Astrocyte of the cerebellum (primary cell): ENCODE data around the gene RAB11FIP3.
A peak's percentile ranks its signal among the peaks of the same experiment; 100 is the strongest.

ENCODE experiments used
- DNase-seq: peaks from one replicate; pipeline ENCODE4 v3.0.0-alpha.2; 2011; ENCODE audit warnings: low read depth
- H3K4me3 ChIP-seq: 2 replicates; pipeline ENCODE4 v1.5.1; 2011; ENCODE audit warnings: mild to moderate bottlenecking, low read depth, low read length, moderate library complexity
- CTCF ChIP-seq: IDR thresholded peaks from 2 replicates; pipeline ENCODE4 v1.5.1; 2012; ENCODE audit warnings: low read length, low read depth, moderate library complexity, mild to moderate bottlenecking; ENCODE audit errors: missing control alignments
- in situ Hi-C: cut with HindIII; loops from 2 replicates; pipeline ENCODE4 v1.10.0; 2017; ENCODE audit warnings: low sequenced_read_pairs

The RAB11FIP3 gene

GRCh38 chr16:519425-519824 lies 94.0 kb downstream of the RAB11FIP3 start:
- in situ Hi-C loops = no loop called here

GRCh38 chr16:519841-520687 lies 94.6 kb downstream of the RAB11FIP3 start:
- in situ Hi-C loops = no loop called here
- TF ChIP-seq CTCF = no peak
- DNase-seq = no peak
- H3K4me3 ChIP-seq = no peak overlapping the region

More at GRCh38 chr16:519425-519824, 94.0 kb downstream of the RAB11FIP3 start:
- no peak for DNase-seq
- no peak overlapping the region for H3K4me3 ChIP-seq
- no peak for TF ChIP-seq CTCF

- H3K4me3 ChIP-seq = no peak overlapping the region
- no peak for TF ChIP-seq CTCF
- no peak for DNase-seq
- in situ Hi-C loops = no loop called here
Measured at GRCh38 chr16:520847-521246, 95.4 kb downstream of the RAB11FIP3 start.

- in situ Hi-C loops = no loop called here
- no peak overlapping the region for H3K4me3 ChIP-seq
- DNase-seq = no peak
- TF ChIP-seq CTCF = peak; percentile 20
Measured at GRCh38 chr16:521381-522210, 96.1 kb downstream of the RAB11FIP3 start.

- DNase-seq = no peak
Measured at GRCh38 chr16:522320-523096, 97.1 kb downstream of the RAB11FIP3 start.

More at GRCh38 chr16:522320-523096, 97.1 kb downstream of the RAB11FIP3 start:
- H3K4me3 ChIP-seq = no peak overlapping the region
- no peak for TF ChIP-seq CTCF
- in situ Hi-C loops = no loop called here
